ENCODE measurements around the gene C22orf23.
"Not testable (repeated sequence)": the region's sequence is repeated elsewhere in the genome, so short reads cannot be mapped to it uniquely, and the experiment has no call there.

The C22orf23 gene

DNA sequence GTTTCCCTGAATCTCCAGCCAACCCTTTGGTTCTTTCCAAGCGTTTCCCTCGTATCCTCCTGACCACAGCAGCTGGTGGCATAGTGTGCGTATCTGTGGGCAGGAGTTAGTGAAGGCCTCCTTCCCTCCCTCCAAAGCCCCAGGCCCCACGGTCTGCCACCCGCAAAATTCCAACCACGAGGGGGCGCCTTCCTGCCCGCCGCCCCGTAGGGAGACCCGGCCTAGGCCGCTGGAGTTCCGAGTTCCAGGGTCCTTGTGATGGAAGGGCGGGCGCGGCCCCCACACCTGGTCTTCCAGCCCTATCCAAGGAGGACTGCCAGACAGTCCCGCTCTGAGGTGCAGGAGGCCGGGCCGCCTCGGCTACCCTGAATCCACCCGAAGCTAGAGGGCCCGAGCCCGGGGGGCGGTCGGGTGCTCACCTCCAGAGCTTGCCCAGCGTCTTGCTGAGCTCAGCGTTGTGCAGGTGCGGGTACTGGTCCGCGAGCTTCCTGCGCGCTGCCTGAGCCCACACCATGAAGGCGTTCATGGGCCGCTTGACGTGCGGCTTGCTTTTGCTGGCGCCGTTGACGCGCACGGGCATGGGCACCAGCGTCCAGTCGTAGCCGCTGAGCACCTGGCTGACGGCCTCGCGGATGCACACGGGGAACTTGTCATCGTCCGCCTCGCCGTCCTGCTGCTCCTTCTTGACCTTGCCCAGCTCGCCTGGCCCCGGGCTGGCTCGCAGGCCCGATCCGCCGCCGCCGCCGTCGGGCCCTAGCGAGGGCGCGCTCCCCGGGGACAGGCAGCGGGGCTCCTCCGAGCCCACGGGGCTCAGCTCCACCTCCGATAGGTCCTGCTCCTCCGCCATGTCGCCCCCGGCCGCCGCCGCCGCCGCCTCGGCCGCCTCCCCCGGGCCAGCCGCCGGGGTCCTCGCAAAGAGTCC lies 29.8 kb upstream of the C22orf23 start:
- no peak for DNase-seq (ENCODE audit: low read depth, low spot score)

DNA sequence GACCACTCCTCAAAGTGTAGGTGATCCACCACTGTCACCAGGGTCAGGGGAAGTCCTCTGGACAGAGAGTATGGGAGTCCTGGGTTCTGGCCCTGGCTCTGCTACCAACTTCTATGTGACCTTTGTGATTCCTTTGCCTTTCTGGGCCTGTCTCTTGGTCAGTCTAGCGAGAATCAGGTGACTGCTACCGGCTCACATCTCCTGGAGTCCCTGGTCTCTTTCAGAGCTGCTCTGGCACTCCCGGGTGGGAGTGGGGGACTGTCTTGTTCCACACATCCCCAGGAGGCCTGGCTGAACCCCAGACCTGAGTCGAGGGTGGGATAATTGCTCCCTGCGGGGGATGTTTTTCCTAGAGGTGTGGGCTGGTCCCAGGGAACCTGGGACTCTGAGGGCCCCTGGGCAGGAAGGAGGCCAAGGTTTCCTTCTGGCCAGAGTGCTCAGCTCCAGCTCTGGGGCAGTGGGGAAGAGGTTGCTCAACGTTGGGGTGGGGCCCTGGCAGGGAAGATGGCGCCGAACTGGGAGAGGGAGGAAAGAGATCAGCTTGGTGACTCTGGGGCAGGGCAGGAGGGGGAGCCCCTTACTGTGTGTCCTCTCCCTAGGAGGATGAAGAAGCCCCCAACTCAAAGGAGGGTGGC lies 28.9 kb upstream of the C22orf23 start:
- no peak for DNase-seq (ENCODE audit: low read depth, low spot score)
- H3K27ac ChIP-seq: no peak overlapping the region

More for the DNA sequence above, 29.8 kb upstream of the C22orf23 start:
- H3K27ac ChIP-seq: no peak overlapping the region

DNA sequence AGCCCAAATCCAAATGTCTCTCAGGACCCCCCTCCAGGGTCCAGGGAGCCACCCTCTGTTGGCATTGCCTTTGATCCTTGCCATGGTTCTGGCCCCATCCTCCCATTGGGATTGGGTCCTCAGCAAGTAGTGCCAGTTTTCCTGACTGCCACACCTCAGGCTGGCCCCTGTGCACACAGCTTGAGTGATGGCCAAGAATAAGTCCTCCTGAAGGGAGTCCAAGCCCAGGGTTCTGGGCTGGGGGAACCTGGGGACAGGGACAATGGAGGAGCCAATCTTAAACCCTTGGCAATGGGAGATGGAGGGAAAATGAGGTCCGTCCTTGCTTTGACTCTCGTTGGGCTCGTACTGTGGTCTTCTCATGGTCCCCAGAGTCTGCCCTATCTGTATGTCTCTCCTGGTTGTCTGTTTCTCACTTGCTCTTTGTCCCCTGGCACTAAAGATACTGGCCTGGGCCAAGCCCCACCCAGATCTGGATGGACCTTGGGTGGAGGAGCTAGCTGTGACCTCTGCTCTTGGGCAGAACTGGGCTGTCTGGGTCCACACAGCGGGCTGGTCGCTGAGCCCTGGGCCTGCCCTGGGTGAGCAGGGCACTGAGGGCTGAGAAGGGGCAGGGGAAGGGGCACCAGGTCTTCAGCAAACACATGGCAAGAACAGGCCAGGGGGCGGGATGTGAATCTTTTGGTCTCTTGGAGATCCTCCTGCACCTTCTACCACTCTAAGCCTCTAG lies 28.0 kb upstream of the C22orf23 start:
- DNase-seq (ENCODE audit: low read depth, low spot score): no peak
- no peak overlapping the region for H3K27ac ChIP-seq

DNA sequence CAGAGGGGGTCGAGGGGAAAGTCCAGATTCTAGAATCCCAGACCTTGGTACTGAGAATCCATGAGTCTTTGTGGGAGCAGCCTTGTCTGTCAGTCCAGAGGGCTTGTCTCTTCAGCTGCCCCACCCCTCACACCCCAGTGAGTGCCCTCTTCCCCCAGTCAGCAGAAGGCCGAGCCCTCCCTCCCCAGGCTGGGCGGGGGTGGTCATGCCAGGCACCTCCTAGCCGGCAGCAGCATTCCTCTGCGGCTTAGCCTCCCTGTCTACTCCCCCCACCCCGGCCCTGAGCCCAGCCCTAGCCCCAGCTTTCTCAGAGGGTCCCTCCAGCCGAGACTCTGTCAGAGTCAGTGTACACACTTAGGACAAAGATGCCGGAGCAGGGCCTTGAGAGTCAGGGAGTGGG lies 26.4 kb upstream of the C22orf23 start:
- no peak overlapping the region for H3K27ac ChIP-seq
- no peak for DNase-seq (ENCODE audit: low read depth, low spot score)

DNA sequence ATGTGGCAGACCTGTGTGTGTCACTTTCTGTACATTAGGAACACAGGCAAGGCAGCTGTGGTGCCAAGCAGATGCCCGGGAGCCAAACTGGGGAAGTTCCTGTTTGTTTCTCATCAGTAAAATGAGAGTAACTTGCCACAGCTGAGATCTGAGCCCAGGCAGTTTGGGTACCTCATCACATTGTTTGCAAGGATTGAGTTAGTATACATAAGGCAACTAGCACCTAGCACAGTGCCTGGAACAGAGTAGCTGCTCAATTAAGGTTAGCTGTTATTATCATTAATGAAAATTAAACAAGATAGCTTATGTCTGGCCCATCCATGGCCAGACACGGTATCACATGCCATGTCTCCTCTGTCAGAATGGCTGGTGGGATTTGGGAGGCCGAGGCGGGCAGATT lies 23.1 kb upstream of the C22orf23 start:
- H3K27ac ChIP-seq: no peak overlapping the region
- no peak for DNase-seq (ENCODE audit: low read depth, low spot score)

DNA sequence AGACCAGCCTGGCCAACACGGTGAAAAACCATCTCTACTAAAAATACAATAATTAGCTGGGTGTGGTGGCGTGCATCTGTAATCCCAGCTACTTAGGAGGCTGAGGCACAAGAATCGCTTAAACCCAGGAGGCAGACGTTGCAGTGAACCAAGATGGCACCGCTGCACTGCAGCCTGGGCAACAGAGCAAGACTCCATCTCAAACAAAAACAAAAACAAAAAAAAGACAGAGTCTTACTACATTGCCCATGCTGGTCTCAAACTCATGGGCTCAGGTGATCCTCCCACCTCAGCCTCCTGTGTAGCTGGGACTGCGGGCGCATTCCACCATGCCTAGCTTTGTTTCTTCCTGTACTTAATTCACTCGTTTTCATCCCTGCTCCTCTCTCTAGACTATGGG lies 22.6 kb upstream of the C22orf23 start:
- H3K27ac ChIP-seq: not testable (repeated sequence)

DNA sequence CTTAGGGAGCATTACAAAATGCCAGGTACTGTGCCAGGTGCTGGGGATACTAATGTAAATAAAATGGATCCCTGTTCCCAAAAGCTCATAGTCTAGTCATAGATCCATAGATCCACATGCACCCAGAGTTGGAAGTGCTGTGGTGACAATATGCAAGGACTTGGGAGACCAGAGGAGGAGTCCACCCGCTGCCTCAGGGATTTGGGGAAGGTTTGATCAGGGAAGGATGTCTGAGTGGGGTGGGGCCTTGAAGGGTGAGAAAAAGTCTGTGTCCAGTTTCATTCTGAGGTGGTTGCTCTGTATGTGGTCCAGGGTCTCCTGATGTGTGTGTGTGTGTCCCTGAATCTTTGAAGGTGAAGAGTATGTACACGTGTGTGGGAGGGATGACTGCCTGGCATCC lies 21.8 kb upstream of the C22orf23 start:
- no peak overlapping the region for H3K27ac ChIP-seq
- DNase-seq (ENCODE audit: low read depth, low spot score): no peak

More for the DNA sequence above, 22.6 kb upstream of the C22orf23 start:
- not testable (repeated sequence) for DNase-seq (ENCODE audit: low read depth, low spot score)

DNA sequence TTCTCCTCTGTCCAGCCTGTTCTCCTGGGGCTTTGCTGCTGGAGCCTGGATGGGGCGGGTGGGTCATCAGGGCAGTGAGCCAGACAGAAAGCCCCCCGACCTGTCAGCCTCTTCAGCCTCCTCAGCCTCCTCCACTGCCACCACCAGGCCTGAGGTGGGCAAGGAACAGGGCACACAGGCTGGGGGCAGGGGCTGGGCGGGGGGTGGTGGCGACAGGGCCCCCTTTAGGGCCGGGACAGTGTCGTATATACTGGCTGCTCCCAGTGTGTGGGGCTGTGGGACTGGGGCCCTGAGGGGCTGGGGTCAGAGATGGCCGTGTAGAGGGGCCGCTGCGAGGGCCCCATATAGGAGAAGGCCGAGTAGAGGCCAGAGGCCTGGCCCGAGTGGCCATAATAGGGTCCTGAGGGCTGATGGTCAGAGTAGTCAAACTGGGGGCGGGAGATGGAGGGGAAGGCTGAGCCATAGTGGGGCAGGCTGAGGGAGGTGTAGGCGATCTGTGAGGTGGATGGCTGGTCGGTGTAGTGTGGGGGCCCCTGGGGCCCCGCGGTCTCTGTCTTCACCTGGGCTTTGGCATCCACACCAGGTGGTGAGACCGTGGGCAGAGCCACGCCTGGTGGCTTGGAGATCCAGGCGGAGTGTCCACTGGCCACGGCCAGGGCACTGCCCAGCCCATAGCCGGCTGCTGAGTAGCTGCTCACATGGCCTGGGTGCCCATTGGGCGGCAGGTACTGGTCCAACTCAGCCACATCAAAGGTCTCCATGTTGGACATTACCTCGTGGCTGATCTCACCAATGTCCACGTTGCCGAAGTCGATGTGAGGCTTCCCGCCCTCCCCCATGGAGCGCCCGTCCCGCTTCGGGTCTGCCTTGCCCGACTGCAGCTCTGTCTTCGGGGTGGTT lies 20.1 kb upstream of the C22orf23 start:
- H3K27ac ChIP-seq: no peak overlapping the region
- DNase-seq (ENCODE audit: low read depth, low spot score): no peak

DNA sequence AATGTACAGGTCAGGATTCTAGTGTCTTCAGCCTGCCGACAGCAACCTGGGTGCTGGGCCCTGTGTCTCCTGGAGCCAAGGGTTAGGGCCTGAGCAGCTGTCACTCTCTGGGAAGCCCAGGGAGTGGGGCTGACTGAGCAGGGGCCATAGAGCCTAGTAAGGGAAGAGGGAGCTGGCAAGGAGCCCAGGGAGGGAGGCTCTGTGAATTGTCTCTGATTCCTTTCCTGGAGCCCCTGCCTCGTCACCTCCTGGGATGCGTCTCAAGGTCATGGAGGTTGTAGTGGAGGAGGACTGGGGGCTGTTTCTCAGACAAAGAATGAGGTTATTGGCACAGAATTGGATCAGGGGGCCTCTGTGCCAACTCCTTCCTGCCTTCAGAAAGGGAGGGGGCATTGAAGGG lies 19.1 kb upstream of the C22orf23 start:
- DNase-seq (ENCODE audit: low read depth, low spot score): no peak
- no peak overlapping the region for H3K27ac ChIP-seq

DNA sequence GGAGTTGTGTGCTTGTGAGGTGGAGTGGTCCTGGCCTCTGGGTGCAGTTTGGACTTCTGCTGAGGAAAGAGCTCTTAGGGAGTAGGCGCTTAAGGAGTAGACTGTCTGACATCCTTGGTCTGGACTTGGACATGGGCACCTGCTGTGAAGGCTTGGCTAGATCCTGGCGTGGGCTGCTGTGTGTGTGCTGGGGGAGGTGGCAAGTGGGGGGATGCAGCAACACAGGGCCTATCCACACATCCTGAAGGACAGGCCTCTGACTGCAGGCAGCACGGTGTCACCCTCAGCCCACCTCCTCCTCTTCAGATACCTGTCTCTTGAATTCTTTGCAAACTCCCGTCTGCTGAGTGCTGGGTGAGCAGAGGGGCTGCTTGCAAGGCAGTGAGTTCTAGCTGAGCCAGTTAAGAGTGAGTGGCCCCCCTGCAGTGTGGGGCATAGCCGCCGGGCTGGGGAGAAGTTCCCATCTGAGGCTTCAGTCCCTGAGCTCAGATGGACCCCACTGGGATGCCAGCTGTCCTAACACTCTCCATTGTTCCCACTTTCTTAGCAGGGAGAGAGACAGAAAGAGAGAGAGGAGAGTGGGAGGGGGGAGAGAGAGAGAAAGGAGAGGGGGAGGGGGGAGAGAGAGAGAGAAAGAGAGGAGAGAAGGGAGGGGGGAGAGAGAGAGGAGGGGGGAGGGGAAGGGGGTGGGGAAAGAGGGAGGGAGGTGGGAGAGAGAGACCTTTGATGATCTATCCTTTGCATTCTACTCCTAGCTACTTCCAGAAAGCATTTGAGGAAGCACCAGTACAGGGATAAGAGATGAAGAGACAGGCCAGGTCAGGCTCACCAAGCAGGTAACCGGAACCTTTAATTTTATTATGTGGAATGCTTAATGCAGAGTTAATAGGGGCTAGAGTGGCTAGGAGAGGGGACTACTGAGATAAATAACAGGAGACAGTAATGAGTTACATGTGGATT lies 18.4 kb upstream of the C22orf23 start:
- H3K27ac ChIP-seq: no peak overlapping the region

DNA sequence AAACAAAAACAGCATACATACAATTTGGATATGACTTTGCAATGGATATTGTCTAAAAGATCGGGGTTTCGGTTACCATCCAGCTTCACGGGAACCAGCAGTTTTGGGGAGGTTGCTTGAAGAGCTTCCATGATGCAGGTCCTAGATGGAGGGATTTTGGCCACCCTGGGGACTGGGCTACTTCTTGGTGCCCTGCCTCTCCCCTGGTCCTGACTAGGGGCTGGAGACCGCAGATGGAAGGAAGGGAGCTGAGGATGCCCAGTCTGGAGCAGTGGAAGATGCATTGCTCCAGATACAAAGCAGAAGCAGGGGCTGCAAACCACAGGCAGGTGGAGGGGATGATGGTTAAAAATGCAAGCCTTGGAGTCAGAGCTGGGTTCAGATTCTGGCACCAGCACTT lies 17.5 kb upstream of the C22orf23 start:
- H3K27ac ChIP-seq: no peak overlapping the region

More for the DNA sequence above, 18.4 kb upstream of the C22orf23 start:
- DNase-seq (ENCODE audit: low read depth, low spot score): no peak

DNA sequence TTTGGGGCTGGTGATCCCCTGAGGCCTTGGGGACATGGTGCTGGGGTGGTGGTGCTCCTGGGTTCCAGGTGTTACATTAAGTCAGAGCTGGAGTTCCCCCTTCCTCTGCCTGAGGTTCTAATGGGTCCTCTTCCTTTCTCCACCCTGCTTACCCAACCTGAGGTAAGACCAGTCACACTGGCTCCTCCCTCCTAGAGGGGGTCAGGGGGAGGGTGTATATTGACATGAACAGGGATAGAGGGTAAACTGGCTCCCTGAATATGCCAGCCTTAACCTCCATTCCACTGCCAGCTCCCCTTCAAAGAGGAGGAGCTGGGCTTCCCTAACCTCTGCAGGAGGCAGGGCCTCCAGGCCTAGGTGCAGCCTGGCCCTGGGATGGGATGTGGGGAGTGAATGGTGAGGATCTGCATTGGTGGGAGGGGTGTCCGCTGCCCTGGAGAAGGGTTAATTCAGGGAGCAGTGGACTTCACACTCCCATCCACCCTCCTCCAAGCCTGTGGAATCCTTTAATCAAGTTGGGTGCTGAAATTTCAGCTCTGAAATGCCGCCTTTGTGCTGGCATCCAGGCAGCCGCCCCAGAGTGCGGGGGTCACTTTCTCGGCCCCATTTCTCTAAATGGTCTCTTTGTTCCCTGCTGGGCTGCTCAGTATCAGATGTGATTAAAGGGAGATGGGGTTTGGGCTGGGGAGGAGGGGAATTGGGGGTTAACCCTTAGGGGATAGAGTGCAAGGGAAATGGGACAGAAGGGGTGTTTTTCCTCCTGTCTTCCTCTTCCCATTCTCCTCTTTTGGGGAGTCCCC lies 15.3 kb upstream of the C22orf23 start:
- no peak for DNase-seq (ENCODE audit: low read depth, low spot score)
- H3K27ac ChIP-seq: no peak overlapping the region

More for the DNA sequence above, 17.5 kb upstream of the C22orf23 start:
- no peak for DNase-seq (ENCODE audit: low read depth, low spot score)

DNA sequence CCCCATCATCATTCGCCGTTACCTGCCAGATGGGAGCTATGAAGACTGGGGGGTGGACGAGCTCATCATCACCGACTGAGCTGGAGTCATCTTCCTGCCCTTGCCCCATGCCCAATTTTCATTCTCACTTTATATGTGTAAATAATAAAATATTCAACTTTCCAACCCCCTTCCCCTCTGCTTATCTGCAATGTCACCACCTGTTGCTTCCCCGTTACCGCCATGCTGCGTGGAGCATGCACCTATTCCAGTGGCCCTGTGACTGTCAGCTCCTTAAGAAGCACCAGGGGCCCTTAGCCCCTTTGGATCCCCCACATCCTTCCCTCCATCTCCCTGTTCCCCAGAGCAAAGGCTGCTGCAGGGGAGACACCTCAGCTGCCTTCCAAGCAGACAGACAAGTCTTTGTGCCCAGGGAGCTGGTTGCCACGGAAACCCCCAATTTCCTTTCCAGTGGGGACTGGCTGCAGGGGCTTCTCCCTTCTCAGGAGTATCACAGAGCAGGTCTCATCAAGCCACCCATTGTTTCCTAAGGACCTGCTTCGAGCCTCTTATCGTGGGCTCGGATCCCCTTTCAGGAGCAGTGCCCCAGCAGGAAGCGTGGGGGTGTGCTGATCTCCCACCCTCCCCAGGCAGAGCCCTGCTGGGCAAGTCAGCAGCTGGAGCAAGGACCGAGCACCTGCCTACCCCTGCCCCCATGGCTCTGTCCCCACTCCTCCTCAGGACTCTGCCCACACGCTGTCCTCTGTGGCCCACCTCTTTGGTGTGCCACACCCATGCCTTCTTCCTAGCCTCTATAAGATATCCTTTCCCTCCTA lies 14.4 kb upstream of the C22orf23 start:
- H3K27ac ChIP-seq: no peak overlapping the region
- no peak for DNase-seq (ENCODE audit: low read depth, low spot score)

DNA sequence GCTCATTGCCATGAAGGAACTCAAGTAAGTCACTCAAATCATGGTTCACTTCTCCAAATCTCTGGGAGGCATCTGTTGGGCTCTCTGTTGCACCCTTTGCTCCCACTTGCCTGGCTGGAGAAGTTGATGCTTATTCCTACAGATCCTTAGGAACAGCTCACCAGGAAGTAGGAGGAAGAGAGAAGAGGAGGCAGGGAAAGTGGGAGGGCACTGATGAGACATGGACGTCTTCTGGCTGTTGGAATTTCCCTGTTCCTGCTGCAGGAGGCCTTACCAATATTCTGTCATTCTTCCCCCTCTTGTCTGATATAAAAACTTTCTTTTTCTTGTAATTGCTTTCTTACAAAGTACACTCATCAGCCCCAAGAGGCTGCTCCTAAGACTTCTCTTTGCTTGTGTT lies 13.7 kb upstream of the C22orf23 start:
- no peak for DNase-seq (ENCODE audit: low read depth, low spot score)
- no peak overlapping the region for H3K27ac ChIP-seq

DNA sequence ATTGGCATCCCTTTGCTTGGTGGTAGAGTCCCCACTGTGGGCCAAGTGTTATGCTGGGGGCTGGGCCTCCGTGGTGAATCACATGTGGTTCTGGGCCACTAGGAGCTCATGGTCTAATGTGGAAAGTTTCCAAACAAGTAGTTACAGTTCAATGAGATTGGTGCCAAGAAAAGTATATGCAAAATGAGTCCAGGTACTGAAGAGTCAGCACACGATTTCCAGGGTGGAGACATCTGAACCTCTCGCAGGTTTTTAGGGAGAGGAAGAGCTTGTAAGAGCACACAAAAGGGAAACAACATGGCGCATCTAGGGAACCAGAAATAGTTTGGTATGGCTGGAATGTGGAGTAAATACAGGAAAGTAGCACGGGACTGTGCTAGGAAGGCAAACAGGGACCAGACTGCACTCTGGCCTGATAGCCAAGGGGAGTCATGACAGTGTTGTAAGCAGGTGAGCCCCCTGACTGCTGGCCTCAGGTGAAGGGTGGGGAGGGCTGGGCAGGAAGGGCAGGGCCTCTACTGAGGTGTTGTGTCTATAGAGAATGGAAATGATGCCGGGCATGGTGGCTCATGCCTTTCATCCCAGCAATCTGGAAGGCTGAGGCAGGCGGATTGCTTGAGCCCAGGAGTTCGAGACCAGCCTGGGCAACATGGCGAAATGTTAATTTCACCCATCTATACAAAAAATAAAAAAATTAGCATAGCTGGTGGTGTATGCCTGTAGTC lies 12.7 kb upstream of the C22orf23 start:
- no peak for DNase-seq (ENCODE audit: low read depth, low spot score)
- no peak overlapping the region for H3K27ac ChIP-seq

DNA sequence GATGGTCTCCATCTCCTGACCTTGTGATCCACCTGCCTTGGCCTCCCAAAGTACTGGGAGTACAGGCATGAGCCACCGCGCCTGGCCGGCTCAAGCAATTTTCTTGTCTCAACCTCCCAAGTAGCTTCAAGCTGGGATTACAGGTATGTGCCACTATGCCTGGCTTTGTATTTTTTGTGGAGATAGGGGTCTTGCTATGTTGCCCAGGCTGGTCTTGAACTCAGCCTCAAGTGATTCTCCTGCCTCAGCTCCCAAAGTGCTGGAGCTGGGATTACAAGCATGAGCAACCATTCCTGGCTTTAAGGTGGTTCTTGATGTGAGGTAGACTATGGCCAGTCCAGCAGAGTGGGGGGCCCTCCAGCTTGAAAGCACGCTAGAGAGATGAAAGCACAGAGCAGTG lies 7.7 kb upstream of the C22orf23 start:
- no peak for DNase-seq (ENCODE audit: low read depth, low spot score)
- no peak overlapping the region for H3K27ac ChIP-seq

Measured in epithelial cell of prostate (primary cell).